Endothelial cell of hepatic sinusoid (primary cell): ENCODE data around the gene SPAAR.

ENCODE experiments used
- in situ Hi-C: cut with HindIII; loops from 2 replicates; pipeline ENCODE4 v1.10.0; 2017; ENCODE audit warnings: low sequenced_read_pairs

Gene SPAAR

DNA sequence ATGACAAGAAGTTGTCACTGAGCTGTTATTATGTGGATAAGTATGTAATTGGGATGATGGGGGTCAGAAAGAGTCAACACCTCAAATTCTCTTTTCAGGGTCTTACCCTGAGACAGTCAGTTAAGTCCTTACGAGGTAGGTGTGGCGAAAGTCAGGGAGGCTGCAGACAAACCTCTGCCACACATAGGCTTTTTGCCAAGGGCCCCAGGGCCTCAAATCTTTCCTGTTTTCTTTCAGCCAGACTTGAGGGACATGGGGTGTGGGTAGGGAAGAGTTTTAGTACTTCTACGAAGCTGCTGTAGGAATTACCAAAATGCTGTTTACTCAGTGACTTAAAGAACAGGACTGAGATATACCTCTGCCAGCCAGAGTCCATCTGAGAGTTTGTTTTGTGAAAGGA lies 34.9 kb downstream of the SPAAR start:
- in situ Hi-C loops: no loop called here

DNA sequence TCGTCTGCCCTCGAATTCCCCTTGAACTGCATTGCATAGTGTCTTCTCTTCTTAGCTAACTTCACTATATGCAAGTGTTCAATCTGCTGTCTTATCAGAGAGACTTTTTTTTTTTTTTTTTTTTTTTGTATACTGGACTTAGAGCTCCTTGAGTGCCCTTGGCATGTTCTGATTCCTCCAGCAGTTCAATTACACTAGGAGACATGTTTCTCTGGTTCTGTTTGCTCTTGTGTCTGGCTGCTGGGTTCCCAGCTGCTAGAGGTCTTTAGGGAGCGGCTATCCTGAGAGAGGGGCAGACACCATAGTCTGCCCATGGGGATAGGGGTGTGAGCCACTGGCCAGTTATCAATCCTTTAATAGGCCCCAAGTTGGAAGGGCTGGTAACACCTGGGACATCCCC lies 35.6 kb downstream of the SPAAR start:
- in situ Hi-C loops: no loop called here

DNA sequence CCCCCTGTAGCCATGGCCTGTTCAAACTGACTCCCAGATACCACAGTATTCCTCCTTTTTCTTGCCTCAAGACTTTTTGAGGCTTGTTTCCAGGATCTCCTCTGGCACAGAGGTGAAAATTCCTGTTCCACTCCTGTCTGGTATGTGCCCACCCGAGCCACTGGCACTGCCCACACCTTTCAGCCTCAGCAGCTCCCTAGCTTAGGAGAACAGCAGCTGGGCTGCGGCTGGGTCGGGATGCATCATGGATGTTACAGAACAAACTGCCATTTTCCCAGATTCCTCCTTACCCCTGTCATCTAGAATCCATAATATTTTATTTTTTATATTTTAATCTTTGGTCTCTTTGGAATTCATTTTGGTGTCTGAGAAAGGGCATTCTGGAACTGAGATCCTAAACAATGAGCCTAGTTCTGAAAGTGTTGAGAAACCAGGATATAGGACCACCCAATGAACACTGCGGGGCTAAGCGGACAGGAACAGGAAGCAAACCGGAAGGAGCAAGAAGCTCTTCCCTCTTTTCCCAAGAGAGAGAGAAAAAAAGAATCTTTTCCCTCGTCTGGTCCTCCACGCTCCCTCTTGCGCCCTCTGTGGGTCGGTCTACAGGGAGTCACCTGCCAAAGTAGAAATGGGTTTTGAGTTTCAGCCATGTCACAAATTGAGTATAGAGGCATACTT lies 36.2 kb downstream of the SPAAR start:
- in situ Hi-C loops: no loop called here

DNA sequence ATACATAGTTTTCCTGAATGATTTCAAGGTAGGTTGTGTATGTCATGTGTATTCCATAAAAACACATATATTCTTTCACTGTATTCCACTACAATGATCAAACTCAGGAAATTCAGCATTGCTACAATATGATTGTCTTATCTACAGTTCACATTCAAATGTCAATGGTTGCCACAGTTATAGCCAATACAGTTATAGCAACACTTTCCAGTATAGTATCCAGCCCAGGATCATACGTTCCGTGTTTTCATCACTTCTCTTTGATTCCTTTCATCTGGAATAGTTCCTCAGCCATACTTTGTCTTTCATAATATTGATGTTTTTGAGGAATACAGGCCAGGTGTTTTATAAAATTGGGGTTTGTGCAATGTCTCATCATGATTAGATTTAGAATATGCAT lies 39.2 kb downstream of the SPAAR start:
- in situ Hi-C loops: no loop called here

DNA sequence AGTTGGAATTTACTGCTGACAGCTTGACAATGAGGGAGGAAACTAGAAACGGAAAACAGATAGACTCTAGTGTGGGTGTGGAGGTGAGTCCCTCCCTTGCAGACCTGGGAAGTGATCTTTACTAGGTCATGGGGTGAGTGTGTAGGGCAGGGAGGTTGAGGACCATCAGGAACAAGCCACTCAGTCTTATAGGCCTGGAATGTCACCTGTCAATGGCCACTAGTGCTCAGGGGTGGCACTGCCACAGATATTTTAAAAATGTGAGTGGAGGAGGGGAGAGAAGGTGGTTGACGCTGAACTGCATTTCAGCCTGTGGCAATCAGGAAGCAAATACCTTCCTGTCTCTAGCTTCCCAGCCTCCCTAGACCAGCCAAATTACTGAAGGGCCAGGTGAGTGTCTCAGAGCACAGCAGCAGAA lies 39.6 kb downstream of the SPAAR start:
- in situ Hi-C loops: no loop called here

DNA sequence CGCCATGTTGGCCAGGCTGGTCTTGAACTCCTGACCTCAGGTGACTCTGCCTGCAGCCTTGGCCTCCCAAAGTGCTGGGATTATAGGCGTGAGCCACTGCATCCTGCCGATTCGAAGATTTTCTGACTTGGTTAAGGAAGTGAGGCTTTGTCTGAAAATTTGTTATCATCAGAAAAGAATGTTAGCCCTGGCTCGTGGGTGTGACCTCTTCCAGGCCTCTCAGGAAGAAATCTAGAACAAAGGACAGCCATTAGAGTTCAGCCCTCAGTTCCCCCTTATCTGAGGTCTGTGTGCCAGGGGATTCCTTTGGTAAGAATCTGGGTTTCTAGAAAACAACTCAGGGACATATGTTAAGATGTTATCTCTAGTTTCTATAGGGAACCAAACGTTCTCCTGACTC lies 42.4 kb downstream of the SPAAR start:
- in situ Hi-C loops: no loop called here

DNA sequence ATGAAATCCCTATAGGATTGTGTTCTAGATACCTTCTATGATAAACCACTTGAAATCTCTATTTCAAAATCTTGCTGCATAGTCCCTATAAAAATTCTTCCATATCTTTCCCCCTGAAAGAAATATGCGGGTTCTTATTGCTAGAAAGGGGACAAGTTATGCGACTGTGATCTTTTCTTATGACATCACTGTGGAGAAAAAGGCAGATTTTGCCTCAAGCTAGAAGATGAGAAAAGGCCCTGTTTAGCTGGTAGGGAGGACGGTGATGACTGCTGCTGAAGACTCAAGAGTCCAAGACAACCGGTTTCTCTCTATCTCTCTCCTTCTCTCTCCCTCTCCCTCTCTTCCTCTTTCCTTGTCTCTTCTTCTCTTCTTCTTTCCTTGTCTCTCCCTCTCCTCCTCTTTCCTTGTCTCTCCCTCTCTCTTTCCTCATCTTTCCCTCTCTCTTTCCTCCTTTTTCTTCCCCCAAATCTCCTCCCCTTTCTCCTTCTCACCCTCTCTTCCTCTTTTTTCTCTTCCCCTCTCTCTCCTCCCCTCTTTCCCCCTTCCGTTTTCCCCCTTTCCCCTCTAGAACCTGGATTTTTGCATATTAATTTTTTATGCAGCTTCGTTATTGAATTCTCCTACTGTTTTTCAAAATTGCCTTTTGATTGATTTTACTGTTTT lies 43.4 kb downstream of the SPAAR start:
- in situ Hi-C loops: no loop called here

DNA sequence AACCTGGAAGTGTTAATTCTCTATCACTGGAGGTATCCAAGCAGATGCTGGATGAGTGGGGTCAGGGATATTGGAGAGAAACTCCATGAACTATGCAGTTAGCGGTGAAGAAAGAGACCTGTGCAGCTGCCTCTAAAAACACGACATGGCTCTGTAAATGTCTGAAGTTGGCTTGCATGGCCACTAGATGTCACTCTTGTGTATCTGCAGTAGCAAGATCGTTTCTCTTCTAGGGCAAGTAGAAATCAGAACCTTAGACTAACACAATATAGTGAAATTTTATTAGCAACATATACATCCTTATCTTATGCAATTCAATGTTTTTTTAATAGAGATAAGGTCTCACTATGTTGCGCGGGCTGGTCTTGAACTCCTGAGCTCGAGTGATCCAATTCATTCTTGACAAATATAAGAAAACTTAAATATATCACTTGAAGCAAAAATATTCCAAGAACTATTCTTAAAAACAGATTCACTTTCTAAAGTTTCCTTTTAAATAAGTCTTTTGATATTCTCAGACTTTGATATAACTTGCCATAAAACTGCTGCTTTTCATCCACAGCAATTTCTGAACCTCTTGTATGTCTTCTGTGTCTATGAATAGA lies 45.8 kb downstream of the SPAAR start:
- in situ Hi-C loops: no loop called here

DNA sequence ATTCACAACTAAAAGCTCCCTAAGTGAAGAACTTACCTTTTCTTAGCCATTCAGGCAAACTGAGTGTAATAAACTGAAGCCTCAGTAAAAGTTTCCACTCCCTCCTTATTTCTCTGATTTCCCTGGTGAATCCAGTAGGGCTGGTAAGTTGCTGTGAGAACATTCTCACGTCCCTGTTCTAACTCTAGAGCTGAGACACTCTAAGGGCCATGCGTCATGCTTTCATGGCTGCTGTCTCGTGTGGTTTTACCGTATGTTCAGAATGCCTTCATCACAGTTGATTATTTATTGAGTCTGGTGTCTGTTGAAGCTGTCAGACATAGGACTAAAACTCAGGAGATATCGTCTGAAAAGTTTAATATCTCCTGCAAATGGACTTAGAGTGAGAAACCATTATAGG lies 47.4 kb downstream of the SPAAR start:
- in situ Hi-C loops: no loop called here

DNA sequence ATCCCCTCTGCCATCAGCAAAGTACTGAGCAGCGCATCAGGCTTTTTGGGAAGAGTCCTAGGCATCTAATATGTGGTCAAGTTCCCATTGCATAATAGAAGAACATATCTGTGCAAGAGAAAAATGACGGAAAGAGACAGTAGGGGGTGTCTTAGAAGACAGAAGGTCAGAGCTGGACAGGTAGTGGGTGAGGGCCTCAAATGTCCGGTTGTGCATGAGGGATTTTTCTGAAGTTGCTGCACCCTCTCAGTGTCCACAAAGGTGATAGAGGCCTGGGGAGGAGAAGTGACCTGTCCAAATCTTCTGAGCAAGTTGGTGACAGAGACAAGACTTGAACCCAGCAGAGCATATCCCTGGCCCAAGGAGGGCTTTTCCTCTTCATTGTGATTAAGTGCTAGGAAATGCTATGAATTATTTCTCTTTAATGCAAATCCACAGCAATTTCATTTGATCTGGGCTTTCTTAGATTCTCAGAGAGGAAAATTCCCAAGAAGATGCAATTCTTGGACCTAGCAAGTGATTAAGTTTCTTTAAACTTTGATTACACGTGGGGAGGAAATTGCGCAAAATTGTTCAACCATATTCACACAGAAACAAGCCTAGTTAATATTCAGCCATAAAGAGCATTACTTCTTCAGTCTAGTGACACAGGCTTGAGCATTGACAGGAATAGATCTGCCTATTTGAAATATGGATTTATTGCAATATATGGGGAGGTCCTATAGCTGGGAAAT lies 49.0 kb downstream of the SPAAR start, which contains the start of gene OR2S2:
OR2S2 (minus strand) TSS at position 51 of the 734 bp plus-strand sequence. CDS start 56 bp downstream, outside the sequence.
- in situ Hi-C loops: no loop called here

DNA sequence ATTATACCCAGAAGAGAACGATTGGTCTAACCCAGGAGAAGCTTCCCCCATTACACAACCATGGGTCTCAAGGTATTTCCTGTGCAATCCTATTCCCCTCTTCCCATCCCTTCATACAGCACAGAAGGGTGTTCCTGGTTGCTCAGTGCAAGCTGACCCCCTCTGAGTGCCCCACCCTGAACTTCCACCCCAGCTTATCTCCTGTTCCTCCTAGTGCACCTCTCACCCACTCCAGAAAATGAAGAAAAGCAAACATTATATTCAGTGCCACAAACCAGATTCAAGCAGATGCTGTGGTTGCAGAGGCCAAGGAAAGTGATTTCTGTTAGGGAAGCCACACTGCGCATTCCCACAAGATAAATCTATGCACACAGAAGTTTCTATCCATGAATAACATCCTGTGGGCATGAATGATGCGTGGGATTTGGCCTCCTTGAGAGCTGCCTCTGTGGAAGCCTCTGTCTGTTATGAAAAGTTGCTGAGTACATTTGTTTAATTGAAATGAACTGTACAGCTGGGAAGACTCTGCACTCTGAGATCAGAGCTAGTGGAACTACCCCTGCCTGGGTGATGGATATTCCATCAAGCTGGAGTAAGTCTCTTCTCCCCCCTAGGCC lies 50.9 kb downstream of the SPAAR start:
- in situ Hi-C loops: no loop called here
